Pancreas (tissue), 10 donors: Measurements from ENCODE around the gene BET1. TPM values are rescaled to one million over a fixed set of nuclear protein-coding genes. Genes with fewer than 3 reads are reported as not detected.

Experiments
- ATAC-seq, 4 donors: fragments of 200-7000 bp; cut with Tn5 transposase; one replicate each; pipeline versions ENCODE4 v1.8.0 to v1.9.1; 2020; ENCODE audit warnings: mild to moderate bottlenecking in 4 of 4, moderate library complexity in 4 of 4
- DNase-seq, 6 donors: peaks; one replicate each; pipeline ENCODE4 v3.0.0-alpha.2; 2020
- FAIRE-seq: peaks from 2 replicates; lab custom pipeline; 2012; peaks lifted over from hg19 to GRCh38; lab: Jason Lieb, UNC
- H3K27ac ChIP-seq, 4 donors: fragments of 200-600 bp; sonication (generic); 1 replicate in 3 of 4; 2 replicates in 1 of 4; pipeline versions ENCODE4 v1.5.0 to v1.8.0; 2020
- H3K27me3 ChIP-seq, 4 donors: fragments of 200-600 bp; one replicate each; pipeline ENCODE4 v1.8.0; 2021
- H3K36me3 ChIP-seq, 3 donors: fragments of 200-600 bp; sonication (generic) in 1 of 3; one replicate each; pipeline versions ENCODE4 v1.5.0 to v1.8.0; 2020 to 2021
- H3K4me1 ChIP-seq, 3 donors: fragments of 200-600 bp; one replicate each; pipeline ENCODE4 v1.8.0; 2021
- H3K4me3 ChIP-seq, 4 donors: fragments of 200-600 bp; sonication (generic) in 2 of 4; one replicate each; pipeline versions ENCODE4 v1.5.0 to v1.8.0; 2020 to 2021
- H3K9me3 ChIP-seq, 4 donors: fragments of 200-600 bp; one replicate each; pipeline ENCODE4 v1.8.0; 2021
- CTCF ChIP-seq, 4 donors: fragments of 200-600 bp; sonication (generic) in 3 of 4; IDR thresholded peaks; one replicate each; pipeline versions ENCODE4 v1.5.0 to v1.8.0; 2021; ENCODE audit warnings: antibody characterized with exemption in 4 of 4
- WGBS, 2 donors: extraction: QIAGEN DNeasy Blood & Tissue Kit; methylation state at CpG; one replicate each; pipeline ENCODE4 v1.1.7; 2013; 5-methylcytosine and 5-hydroxymethylcytosine counted together
- intact Hi-C, 3 donors: fragments of 100-400 bp; cut with DNase I; formaldehyde crosslinking; loops; one replicate each; pipeline versions ENCODE4 v1.11.1 to v1.14.2; 2022
- polyA plus RNA-seq, 2 donors: library from polyadenylated mRNA; stranded (reverse); fragments of 200-250 nt; gene quantifications; one replicate each; pipeline ENCODE4 v1.2.3, GENCODE V29; 2013
- total RNA-seq, 6 donors: library from RNA; stranded (reverse); fragmentation: NEBNext Ultra II Directional in 4 of 6; extraction: Animal tissue kit (Norgen Biotek cat#: 25700) in 4 of 6; gene quantifications; one replicate each; pipeline versions ENCODE4 v1.2.1 to v1.2.4, GENCODE V29; 2021 to 2023
- donor health status: healthy with polysubstance abuse.
- donor health status: DM: no; HTN: no; CAD: no; lungs with moderate emphysema.
- donor health status: DM: no; HTN: no; CAD: no.
- donor health status: control.
- donor health status: control.
- donor health status: Bipolar disorder and iron deficiency.
- donor health status: DM: yes; HTN: yes; CAD: no.
- donor health status: DM: no; HTN: no; CAD: no.
- donor health status: DM: no; HTN: no; CAD: no.
- donor health status: DM: yes; HTN: yes; CAD: no.

BET1 gene
- total and polyA plus RNA-seq, 8 donors, result 13.8 to 24.6 (median 18.1) TPM

- Histone ChIP-seq H3K27me3 (no peaks in the 10 kb centered on the region), H3K36me3 (no peaks in the 10 kb centered on the region), H3K4me3 (no peak overlapping the region), H3K4me1 (no peaks in the 10 kb centered on the region), H3K9me3 (no peaks in the 10 kb centered on the region), H3K27ac (no peak overlapping the region)
- TF ChIP-seq CTCF (IDR thresholded peaks at IDR 0.05), result no peak
- FAIRE-seq (no peak), DNase-seq (no peak), ATAC-seq (no peak)
- WGBS, 2 donors, result 58 to 59% methylated on average over 1 to 2 of the region's 2 CpGs
- intact Hi-C loops, result no loop called here
These were observed 55.3 kb downstream of the BET1 start for GRCh38 chr7:93948873-93949272.

- H3K36me3 ChIP-seq, result no peaks in the 10 kb centered on the region
- H3K4me3 ChIP-seq, result no peak overlapping the region
- no peaks in the 10 kb centered on the region for H3K9me3 ChIP-seq
- FAIRE-seq (no peak), ATAC-seq (no peak), DNase-seq (no peak)
- H3K27me3 ChIP-seq, result no peaks in the 10 kb centered on the region
- no peaks in the 10 kb centered on the region for H3K4me1 ChIP-seq
- 30 to 31% methylated on average over 1 of the region's 1 CpG for WGBS, 2 donors
- H3K27ac ChIP-seq, result no peak overlapping the region
- TF ChIP-seq CTCF (IDR thresholded peaks at IDR 0.05), result no peak
- intact Hi-C loops, result no loop called here
These were observed 56.0 kb downstream of the BET1 start for GRCh38 chr7:93948106-93948505.

GRCh38 chr7:93945756-93946535 is 58.2 kb downstream of the BET1 start:
- WGBS, 2 donors, result 66 to 73% methylated on average over 5 of the region's 5 CpGs
- TF ChIP-seq CTCF (IDR thresholded peaks at IDR 0.05), result no peak
- no peak for DNase-seq
- Histone ChIP-seq H3K4me3 (no peak overlapping the region), H3K9me3 (no peaks in the 10 kb centered on the region), H3K36me3 (no peaks in the 10 kb centered on the region), H3K4me1 (no peaks in the 10 kb centered on the region), H3K27ac (no peak overlapping the region), H3K27me3 (no peaks in the 10 kb centered on the region)
- intact Hi-C loops, result no loop called here
- FAIRE-seq, result no peak
- no peak for ATAC-seq

GRCh38 chr7:93945083-93945482 is 59.1 kb downstream of the BET1 start:
- no peaks in the 10 kb centered on the region for H3K9me3 ChIP-seq
- DNase-seq, result no peak
- no peaks in the 10 kb centered on the region for H3K27me3 ChIP-seq
- H3K27ac ChIP-seq, result no peak overlapping the region
- no peak overlapping the region for H3K4me3 ChIP-seq
- 29 to 46% methylated on average over 3 of the region's 3 CpGs for WGBS, 2 donors
- ATAC-seq, result no peak
- no peaks in the 10 kb centered on the region for H3K4me1 ChIP-seq
- H3K36me3 ChIP-seq, result no peaks in the 10 kb centered on the region
- intact Hi-C loops, result no loop called here
- no peak for TF ChIP-seq CTCF (IDR thresholded peaks at IDR 0.05)
- no peak for FAIRE-seq

GRCh38 chr7:93944673-93945072 is 59.5 kb downstream of the BET1 start:
- FAIRE-seq (peak; percentile 45), ATAC-seq (peak in 2 of 4 donors; percentile 22 to 31), DNase-seq (no peak)
- Histone ChIP-seq H3K4me1 (no peaks in the 10 kb centered on the region), H3K27ac (no peak overlapping the region), H3K27me3 (no peaks in the 10 kb centered on the region), H3K9me3 (no peaks in the 10 kb centered on the region), H3K36me3 (no peaks in the 10 kb centered on the region), H3K4me3 (no peak overlapping the region)
- TF ChIP-seq CTCF (IDR thresholded peaks at IDR 0.05), result no peak
- WGBS, 2 donors, result 23 to 27% methylated on average over 1 of the region's 1 CpG
- intact Hi-C loops, result no loop called here
